Lower lobe of right lung (tissue), 2 donors: ENCODE data around the gene FAAP100. TPM values are rescaled to one million over a fixed set of nuclear protein-coding genes. Genes with fewer than 3 reads are reported as not detected.
A peak's percentile ranks its signal among the peaks of the same experiment; 100 is the strongest.

Source experiments
- ATAC-seq, 2 donors: fragments of 200-7000 bp; cut with Tn5 transposase; one replicate each; pipeline ENCODE4 v1.9.1; 2020 to 2022; ENCODE audit warnings: mild to moderate bottlenecking in 2 of 2, moderate library complexity in 2 of 2
- DNase-seq: peaks from one replicate; pipeline ENCODE4 v3.0.0-alpha.2; 2020
- H3K27ac ChIP-seq: fragments of 200-600 bp; one replicate; pipeline ENCODE4 v1.8.0; 2022
- H3K27me3 ChIP-seq: fragments of 200-600 bp; one replicate; pipeline ENCODE4 v1.8.0; 2022; ENCODE audit warnings: low read depth
- H3K36me3 ChIP-seq: fragments of 200-600 bp; one replicate; pipeline ENCODE4 v1.8.0; 2022; ENCODE audit warnings: mild to moderate bottlenecking
- H3K4me1 ChIP-seq: fragments of 200-600 bp; one replicate; pipeline ENCODE4 v1.8.0; 2022
- H3K4me3 ChIP-seq: fragments of 200-600 bp; one replicate; pipeline ENCODE4 v1.8.0; 2022; ENCODE audit warnings: mild to moderate bottlenecking
- H3K9me3 ChIP-seq: fragments of 200-600 bp; one replicate; pipeline ENCODE4 v1.8.0; 2022
- intact Hi-C: fragments of 100-400 bp; cut with DNase I; formaldehyde crosslinking; loops from one replicate; pipeline ENCODE4 v1.11.0; 2022
- total RNA-seq: library from RNA; stranded (reverse); fragmentation: NEBNext Ultra II Directional; extraction: Animal tissue kit (Norgen Biotek cat#: 25700); gene quantifications from one replicate; pipeline ENCODE4 v1.2.1, GENCODE V29; 2021
- TF ChIP-seq, protein P1 (sequence below): fragments of 200-600 bp; IDR thresholded peaks from one replicate; pipeline ENCODE4 v1.8.0; 2022; ENCODE audit warnings: antibody characterized with exemption, mild to moderate bottlenecking
- donor health status: DM: no; HTN: yes; CAD: no; lungs with severe emphysema.

The FAAP100 gene
- total RNA-seq, 1 donor from 2014 or later: 26.0 TPM

DNA sequence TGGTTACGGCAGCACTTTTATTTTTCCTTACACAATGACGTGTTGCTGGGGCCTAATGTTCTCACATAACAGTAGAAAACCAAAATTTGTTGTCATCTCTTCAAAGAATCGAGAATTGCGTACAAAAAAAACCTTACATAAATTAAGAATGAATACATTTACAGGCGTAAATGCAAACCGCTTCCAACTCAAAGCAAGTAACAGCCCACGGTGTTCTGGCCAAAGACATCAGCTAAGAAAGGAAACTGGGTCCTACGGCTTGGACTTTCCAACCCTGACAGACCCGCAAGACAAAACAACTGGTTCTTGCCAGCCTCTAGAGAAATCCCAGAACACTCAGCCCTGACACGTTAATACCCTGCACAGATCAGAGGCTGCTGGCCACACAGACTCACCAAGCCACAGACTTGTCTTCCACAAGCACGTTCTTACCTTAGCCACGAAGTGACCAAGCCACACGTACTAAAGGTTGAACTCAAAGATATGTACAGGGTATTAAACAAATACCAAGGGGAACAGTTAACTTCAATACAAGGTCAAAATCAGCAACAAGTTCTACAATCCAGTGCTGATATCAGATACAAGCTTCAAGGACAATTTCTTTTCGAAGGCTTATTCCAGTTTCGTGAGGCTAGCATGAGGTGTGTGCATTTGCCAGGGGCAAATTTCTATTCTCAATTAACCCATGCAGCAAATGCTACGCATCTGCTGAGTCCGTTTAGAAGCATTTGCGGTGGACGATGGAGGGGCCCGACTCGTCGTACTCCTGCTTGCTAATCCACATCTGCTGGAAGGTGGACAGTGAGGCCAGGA lies 42.0 kb downstream of the FAAP100 start:
- H3K27ac ChIP-seq: peak overlapping the region; percentile 100

DNA sequence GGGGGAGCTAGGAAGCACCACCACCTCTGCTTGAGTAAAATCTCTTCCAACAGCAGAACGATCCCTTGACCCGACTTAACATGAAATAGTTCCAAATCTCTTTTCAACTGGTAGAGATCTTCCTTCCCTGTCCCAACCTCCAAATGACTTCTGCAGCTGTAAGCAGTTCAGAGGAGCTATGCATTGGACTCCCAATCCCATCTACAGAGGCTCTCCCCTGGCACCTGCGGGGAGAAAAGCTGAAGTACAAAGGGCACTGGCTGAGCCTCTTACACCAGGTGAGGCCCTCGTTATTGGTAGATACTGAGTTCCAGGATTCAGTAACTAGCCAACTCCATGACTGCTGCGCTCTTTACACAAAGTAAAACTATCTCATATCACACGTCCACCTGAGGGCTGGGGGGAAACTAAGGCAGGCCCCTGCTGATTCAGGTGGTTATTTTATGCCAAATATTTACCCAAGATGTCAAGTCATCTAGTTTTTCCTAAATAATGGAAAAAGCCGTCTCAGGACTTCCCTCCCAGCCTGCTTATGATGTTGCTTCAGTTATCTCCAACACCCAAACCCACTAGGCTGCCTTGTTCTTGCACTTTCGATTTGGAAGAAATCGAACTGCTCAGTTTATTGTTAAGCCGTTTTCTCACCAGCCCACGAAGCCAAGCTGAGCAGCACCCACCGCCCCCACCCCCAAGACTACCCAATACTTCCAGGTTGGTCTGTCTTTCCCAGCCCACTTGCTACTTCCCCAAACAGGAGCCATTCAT lies 42.8 kb downstream of the FAAP100 start:
- no peaks in the 10 kb centered on the region for H3K9me3 ChIP-seq
- no peak for ATAC-seq
- peak overlapping the region; percentile 94 for H3K4me3 ChIP-seq
- peaks cover 34% of the 10 kb centered on the region for H3K36me3 ChIP-seq
- peaks cover 18% of the 10 kb centered on the region for H3K4me1 ChIP-seq
- TF ChIP-seq, protein P1, sequence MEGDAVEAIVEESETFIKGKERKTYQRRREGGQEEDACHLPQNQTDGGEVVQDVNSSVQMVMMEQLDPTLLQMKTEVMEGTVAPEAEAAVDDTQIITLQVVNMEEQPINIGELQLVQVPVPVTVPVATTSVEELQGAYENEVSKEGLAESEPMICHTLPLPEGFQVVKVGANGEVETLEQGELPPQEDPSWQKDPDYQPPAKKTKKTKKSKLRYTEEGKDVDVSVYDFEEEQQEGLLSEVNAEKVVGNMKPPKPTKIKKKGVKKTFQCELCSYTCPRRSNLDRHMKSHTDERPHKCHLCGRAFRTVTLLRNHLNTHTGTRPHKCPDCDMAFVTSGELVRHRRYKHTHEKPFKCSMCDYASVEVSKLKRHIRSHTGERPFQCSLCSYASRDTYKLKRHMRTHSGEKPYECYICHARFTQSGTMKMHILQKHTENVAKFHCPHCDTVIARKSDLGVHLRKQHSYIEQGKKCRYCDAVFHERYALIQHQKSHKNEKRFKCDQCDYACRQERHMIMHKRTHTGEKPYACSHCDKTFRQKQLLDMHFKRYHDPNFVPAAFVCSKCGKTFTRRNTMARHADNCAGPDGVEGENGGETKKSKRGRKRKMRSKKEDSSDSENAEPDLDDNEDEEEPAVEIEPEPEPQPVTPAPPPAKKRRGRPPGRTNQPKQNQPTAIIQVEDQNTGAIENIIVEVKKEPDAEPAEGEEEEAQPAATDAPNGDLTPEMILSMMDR: no peak
- H3K27ac ChIP-seq: peak overlapping the region; percentile 100
- no peaks in the 10 kb centered on the region for H3K27me3 ChIP-seq
- DNase-seq: no peak
- intact Hi-C loops: no loop called here

More for the DNA sequence above, 42.0 kb downstream of the FAAP100 start:
- no peak for DNase-seq
- H3K9me3 ChIP-seq: no peaks in the 10 kb centered on the region
- TF ChIP-seq, protein P1: no peak
- intact Hi-C loops: no loop called here
- H3K4me1 ChIP-seq: peaks cover 19% of the 10 kb centered on the region
- no peaks in the 10 kb centered on the region for H3K27me3 ChIP-seq
- H3K36me3 ChIP-seq: peaks cover 34% of the 10 kb centered on the region
- H3K4me3 ChIP-seq: peak overlapping the region; percentile 94
- ATAC-seq: no peak

DNA sequence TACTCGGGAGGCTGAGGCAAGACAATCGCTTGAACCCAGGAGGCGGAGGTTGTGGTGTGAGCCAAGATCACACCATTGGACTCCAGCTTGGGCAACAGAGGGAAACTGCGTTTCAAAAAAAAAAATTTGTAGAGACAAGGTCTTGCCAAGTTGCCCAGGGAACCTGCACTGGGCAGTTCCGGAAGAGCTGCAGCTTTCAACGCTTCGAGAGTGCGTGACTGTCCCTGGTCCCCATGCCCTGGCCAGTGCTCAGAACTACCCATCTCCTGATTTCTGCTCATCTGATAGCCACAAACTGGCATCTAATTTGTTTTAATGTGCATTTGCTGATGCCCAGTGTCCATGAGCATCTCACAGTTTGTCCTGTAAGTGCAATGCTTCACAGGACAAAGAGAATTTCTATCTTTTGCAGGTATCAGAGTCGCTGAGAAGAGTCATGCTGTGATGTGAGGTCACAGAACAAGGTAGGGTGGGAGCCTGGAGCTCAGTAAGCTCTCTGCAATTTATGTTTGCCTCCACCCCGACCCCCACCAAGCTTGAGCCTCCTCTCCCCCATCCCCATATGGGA lies 43.4 kb downstream of the FAAP100 start:
- H3K27me3 ChIP-seq: no peaks in the 10 kb centered on the region
- no peak for DNase-seq
- H3K4me3 ChIP-seq: peak overlapping the region; percentile 94
- H3K4me1 ChIP-seq: peaks cover 18% of the 10 kb centered on the region
- H3K36me3 ChIP-seq: peaks cover 34% of the 10 kb centered on the region
- intact Hi-C loops: no loop called here
- TF ChIP-seq, protein P1: no peak
- no peak for ATAC-seq
- peak overlapping the region; percentile 100 for H3K27ac ChIP-seq
- H3K9me3 ChIP-seq: no peaks in the 10 kb centered on the region

DNA sequence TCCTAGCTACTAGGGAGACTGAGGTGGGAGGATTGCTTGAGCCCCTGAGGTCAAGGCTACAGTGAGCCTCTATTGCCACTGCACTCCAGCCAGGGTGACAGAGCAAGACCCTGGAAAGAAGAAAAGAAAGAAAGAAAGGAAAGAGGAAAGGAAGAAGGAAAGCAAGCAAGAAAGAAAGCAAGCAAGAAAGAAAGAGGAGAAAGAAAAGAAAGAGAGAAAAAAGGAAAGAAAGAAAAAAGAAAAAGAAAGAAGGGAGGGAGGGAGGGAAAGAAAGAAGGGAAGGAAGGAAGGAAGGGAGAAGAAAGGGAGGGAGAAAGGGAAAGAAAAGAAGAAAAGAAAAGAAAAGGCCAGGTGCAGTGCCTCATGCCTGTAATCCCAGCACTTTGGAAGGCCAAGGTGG lies 48.5 kb downstream of the FAAP100 start:
- ATAC-seq (no peak), DNase-seq (no peak)
- peaks cover 13% of the 10 kb centered on the region for H3K4me1 ChIP-seq
- H3K27ac ChIP-seq: no peak overlapping the region
- TF ChIP-seq, protein P1: no peak
- intact Hi-C loops: no loop called here
- no peak overlapping the region for H3K4me3 ChIP-seq
- H3K9me3 ChIP-seq: no peaks in the 10 kb centered on the region
- H3K27me3 ChIP-seq: no peaks in the 10 kb centered on the region
- peaks cover 2% of the 10 kb centered on the region for H3K36me3 ChIP-seq

DNA sequence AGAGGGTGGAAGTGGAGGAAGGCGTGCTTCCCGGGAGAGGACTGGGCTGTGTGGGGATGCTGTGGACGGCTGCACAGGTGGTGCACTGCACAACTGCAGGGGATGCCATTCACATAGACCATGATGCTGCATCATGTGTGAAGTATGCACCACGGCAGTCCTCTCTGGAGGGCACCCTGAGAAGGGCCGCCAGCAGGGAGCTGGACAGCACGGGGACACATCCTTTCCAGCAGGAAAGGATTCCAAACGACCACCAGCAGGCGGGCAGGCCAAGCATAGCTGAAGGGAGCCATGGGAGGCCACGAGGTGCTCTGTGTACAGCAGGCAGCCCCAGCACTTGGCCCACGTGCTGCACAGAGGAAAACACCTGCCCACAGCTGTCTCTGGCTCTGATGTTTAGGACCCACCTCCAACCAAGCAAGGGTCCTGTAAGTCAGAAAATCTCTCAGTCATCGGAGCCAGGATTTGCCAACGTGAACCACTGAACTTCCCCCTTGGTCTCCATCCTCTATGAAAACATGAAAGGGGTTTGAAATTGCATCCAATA lies 49.6 kb downstream of the FAAP100 start:
- Histone ChIP-seq H3K9me3 (no peaks in the 10 kb centered on the region), H3K36me3 (no peaks in the 10 kb centered on the region), H3K4me1 (peaks cover 10% of the 10 kb centered on the region), H3K27me3 (no peaks in the 10 kb centered on the region), H3K4me3 (no peak overlapping the region), H3K27ac (no peak overlapping the region)
- intact Hi-C loops: no loop called here
- TF ChIP-seq, protein P1: no peak
- DNase-seq (peak; percentile 33), ATAC-seq (no peak)
